HG03354 (cell line): ENCODE data around the gene SIAH1.
"Not testable (repeated sequence)": the region's sequence is repeated elsewhere in the genome, so short reads cannot be mapped to it uniquely, and the experiment has no call there.

ENCODE experiments used
- ATAC-seq: cut with Tn5 transposase; IDR thresholded peaks from one replicate; pipeline ENCODE4 v1.9.1; 2021; ENCODE audit warnings: mild to moderate bottlenecking; ENCODE audit not compliant: unreplicated experiment, poor library complexity, severe bottlenecking

SIAH1 gene

DNA sequence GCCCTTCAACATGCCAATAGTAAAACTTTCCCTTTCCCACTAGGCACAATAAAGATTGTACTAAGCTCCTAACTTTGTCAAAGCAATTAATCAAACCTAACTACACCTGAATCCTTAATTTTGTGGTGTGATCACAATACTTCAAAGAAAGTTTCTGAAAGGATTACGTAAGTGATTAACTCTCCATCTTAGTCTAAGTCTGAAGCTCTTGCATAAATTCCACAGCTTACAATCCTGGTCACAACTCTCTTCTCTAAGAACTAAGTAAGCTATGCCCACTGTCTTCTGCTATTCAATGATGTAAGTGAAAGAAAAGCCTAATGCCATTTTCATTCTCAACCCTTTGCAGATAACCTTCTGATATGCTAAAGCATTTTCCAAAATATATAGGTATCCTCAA lies 15.4 kb downstream of the SIAH1 start:
- no peak for ATAC-seq

DNA sequence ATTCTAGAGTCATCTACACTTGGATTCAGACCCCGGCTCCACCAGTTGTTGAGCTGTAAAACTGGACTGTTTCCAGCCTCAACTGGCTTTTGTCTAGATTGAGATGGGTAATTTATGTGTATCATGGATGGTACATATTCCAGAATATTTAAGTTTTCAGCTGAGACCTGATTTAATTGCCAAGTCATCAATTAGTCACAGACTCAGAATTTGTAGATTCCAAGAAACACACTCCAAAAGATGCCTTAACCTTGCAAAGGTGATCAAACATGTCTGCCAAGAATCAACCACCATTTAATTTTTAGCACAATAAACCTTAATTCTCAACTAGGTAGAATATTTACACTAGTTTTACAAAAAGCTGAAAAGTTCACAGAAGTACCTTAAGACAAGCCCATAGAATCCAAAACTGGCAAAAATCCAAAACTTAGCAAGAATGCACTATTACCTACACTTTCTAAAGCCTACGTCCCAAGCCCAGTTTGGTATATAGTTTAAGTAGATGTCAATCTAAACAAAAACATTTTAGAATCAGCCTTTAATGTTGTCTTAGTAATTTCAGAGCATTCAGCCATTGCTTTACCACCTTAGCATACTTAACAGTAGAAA lies 17.7 kb downstream of the SIAH1 start:
- no peak for ATAC-seq

DNA sequence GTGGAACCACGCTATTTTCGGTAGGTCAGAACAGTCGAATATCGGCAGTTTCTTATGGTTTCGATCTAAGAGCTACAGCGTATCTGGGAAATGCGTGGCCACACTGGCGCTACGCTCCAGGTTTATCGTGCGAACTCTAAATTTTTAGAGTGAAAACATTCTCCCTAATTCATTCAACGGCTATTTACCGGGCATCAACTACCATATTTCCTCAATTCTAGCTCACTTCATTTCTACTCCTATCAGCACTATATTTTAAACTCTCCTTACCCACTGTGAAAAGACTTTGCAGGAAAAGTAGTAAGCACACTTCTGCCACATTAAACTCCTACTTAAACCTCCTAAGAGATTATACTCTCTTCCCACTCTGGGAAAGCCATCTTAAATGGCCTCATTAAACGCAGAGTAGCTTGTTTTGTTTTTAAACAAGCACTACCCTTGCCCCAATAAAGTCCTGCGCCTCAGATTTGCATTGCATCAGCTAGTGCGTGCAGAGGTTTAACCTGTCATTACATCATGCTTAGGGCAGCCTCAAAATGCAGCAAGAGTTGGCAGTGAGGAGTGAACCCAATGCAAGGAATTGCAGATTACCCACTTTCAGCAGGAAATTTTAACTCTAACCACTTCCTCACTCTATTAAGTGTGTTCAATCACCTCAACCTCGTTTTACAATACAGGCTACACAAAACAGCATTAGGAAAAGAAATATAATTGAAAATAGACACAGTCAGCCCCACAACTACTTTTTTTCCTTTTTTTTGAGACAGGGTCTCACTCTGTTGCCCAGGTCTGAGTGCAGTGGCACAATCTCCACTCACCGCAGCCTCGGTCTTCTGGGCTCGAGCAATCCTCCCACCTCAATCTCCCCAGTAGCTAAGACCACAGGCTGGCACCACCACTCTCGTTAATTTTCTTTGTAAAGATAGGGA lies 18.8 kb downstream of the SIAH1 start:
- peak; percentile 76 for ATAC-seq

DNA sequence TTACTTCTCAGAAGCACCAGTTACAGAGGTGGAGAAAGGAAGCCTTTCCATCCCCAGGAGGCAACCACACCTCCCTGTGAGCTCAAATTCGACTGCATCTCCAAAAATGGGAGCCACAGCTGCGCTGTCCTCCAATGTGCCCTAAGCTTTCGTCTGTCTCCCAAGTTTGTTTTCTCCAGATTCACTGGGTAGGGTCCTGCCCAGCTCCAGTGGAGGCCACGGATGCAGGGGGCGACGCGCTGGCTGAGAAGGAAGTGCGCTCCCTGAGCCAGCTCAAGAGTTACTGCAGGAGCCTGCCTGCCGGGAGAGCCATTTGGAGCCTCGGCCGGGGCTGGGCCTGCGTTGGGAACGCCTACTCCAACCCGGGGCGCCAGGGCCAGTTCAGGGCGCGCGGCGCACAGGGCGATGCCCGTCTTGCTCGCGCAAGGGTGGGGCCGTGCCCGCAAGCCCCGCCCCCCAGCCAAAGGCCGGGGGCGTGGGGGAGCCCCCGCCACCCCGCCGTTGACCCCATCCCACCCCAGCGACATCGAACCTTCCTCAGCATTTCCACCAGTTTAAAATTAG lies 19.5 kb downstream of the SIAH1 start:
- ATAC-seq = peak; percentile 93

DNA sequence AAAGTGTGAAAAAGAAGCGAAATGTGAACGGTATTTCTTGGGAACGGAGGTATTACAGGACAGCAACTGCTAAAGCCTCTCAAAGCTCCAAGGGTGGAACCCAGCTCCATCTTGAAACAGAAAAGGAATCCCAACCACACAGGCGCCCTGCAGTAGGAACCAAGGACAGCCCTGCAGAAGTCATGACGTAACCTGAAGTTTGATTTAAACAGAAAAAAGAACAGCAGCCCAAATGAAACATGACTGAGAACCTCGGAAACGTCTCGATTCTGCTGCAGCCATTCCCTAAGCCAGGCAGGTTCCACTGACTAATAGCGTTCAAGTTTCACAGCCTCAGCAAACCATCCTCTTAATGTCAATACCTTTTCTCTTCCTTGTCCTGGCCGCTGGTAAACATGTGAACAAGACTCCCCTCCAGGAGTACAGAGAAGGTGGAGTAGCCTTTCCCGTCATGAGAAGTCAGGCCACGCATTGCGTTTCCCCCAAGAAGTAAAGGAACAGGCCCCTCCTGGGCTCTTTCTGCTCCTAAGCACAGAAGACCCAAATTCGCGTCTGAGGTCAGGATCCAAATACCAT lies 20.1 kb downstream of the SIAH1 start:
- no peak for ATAC-seq

DNA sequence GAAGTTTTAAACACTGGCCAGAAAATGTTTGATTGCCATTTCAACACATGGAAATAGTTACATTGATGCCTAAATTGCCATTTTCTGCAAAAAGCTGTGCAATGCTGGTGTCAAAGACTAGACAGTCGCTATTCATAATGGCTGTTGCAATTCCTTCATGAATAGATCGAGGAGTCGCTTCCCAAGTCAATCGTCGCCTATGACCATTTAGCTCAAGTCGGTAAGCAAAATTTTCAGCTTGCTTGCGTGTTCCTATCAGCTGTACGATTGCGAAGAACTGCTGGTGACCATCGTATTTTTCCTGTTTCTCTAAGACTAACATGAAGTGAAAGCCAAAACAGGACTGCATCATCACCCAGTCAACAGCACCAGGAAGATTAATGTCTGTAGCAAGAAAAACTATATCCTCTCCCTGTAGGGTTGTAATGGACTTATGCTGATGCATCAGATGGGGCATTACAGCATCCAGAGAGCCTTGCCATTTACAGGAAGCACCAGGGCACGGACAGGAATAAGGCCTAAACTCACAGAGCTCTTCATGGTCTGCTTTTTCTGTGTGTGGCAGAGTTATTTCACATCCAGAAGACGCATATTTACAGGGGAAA lies 23.6 kb downstream of the SIAH1 start:
- no peak for ATAC-seq

DNA sequence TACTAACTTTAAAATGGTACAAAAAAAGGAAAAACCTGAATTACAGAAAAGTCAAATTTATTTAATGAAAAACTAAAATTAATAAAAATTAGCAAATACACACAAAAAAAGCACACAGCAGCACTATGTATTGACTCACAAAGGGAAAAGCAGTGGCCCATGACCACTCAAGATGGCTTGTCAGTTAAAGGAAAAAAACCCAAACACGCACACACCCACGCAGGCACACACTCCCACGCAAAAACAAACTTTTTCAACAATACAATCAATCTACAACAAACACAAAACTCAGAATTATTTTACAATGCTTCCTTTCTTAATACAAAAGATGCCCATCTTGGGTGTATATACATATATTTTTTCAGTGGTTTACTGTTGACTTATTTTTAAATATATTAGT lies 24.2 kb downstream of the SIAH1 start:
- no peak for ATAC-seq

DNA sequence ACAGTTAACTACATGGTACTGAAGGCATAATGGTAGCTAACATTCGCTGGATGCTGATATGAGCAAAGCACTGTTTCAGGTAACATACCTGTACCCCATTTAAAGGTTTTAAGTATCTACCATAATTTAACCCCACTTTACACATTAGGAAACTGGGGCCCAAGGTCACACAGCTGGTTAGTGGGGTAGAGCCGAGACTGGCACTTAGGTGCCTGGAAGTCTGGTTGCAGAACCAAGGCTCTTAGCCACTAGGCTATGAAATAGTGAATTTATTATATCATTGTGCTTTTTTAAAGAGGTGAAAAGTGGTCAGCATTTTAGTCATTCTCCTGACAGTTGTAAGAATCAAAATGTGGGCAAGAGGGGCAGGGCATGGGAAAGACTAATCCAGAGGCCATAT lies 25.2 kb downstream of the SIAH1 start:
- ATAC-seq = no peak

DNA sequence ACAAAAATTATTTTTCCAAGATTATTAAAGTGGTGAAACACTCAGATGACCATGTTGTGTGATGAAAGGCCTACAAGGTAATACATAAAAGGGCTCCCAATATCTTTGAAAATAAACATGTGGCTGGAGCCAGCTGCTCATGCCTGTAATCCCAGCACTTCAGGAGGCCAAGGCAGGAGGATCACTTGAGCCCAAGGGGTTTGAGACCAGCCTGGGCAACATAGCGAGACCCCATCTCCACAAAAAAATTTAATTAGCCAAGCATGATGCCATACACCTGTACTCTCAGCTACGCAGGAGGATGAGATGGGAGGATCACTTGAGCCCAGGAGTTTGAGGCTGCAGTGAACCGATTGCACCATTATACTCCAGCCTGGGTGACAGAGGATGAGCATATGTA lies 26.8 kb downstream of the SIAH1 start:
- no peak for ATAC-seq

DNA sequence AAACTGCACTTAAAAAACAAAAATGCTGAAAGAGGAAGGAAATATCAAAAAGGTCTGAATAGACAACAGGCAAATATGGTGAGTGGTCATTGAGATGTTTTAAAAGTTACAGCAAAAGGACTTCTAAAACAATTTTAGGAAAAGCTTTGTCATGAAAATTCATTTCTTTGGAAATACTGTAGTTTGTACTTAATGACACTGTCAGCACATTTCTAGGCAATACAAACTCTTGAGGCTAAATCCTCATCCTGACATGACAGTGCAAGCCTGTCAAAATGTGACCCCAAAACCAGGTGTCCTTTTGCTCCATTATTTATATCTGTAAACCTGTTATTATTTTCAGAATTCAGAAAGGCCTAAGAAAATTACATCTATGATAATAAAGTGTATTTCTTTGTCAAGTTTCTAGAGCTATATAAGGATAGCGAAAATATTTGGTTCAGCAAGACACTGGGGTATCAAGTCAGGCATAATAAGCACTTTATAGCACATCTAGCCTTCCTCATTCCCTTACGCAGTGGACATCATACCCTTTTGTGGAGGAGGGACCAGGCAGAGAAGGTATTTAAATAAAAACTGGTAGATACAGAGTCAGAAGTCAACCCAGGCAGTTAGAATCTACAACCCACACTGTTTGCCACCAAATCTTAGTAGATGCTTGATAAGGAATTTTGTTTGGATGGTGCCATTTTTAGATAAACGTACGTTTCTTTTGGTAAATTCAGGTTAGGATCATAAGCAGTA lies 28.4 kb downstream of the SIAH1 start:
- no peak for ATAC-seq

DNA sequence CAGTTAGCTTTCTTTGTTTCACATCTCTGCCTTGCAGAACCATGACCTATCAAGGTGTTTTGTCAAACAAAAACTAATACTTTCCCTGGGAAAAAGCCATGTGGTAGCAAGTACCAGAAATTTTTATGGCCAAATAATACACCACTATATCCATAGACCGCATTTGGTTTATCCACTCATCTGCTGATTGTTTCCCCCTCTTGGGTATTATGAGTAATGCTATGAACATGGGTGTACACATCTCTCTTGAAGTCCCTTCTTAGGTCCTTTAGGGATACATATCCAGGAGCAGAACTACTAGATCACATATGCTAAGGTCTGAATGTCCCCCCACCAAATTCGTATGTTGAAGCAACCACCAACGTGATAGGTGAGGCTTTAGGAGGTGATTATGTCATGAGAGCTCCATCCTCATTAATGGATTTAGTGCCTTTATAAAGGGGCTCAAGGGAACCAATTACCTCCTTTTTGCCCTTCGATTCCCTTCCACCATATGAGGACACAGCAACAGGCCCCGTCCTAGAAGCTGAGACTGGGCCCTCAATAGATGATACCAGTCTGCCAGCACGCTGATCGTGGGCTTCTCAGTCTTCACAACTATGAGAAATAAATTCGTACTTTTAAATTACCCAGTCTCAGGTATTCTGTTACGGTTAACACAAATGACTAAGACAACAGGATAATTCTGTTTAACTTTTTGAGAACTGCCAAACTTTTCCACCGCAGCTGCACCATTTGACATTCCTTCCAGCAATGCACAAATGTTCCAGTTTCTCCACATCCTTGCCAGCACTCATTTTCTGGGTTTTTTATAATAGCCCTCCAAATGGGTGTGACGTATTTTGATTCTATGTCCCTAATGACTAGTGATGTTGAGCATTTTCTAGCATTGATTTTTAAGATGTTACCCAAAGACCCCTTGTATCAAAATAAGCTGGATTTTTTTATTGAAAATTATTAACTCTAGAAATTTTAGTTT lies 30.0 kb downstream of the SIAH1 start:
- ATAC-seq = no peak

DNA sequence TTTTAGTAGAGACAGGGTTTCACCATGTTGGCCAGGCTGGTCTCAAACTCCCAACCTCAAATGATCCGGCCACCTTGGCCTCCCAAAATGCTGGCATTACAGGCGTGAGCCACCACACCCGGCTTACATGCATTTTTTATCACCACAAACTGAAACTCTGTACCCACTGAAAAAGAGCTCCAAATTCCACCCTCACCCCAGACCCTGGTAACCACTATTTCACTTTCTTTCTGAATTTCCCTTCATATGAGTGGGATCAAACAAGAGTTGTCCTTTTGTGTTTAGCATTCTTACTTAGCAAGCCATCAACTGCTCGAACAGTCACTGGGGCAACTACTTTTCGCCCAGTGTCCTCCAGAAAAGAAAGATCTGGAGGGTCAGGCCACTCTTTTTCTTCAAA lies 30.8 kb downstream of the SIAH1 start:
- not testable (repeated sequence) for ATAC-seq

DNA sequence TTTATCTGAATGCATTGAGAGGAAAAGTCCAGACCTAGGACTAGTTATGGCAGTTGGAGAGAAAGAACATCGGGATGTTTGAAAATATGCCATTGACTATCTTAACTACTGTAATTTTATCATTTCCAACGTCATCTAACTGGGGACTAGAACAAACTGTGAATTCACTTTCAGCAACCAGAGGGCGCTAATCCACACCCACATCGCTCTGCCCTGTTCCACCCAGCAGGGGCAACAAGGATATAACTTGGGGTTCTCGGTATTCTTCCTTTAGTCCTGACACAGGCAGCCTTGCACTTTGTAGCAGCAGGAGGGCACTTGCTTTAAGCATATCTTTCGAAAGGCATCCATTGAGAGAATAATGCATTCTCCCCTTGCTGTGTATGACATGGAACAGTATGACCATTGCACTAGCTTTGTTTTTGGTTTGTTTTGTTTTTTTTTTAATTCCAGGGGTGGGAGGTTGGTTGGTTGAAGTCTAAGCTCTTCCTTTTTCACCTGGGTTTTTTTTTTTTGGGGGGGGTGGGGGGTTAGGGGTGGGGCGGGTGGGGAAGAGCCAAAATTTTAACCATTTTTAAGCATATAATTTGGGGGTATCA lies 31.5 kb downstream of the SIAH1 start:
- peak; percentile 90 for ATAC-seq

DNA sequence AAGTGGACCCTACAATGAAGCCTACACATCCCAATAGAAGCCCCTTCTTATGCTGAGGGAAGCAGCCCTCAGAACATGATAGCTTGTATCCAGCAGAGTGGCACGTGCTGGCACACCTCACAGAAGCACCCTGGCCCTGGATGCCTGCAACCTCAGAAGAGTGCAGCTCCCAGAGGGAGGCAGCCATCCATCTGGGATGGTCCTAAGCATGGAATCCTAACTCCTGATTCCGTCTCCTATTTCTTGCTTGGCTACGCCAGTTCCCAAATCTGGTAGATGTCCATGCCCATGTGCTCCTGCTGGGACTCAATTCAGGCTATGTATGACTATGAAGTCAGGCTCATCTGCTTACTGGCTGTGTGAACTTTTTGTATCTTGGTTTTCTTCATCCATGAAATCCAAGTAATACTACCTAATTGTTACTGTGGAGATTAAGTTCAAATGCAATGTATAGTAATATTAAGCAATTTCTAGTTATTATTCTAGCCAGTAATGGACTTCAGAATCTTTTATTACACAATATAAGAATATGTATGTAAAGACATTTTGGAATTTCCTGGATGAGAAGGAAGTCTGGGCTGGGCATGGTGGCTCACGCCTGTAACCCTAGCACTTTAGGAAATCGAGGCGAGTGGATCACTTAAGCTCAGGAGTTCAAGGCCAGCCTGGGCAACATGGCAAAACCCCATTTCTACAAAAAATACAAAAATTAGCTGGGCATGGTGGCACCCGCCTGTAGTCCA lies 32.4 kb downstream of the SIAH1 start:
- no peak for ATAC-seq

DNA sequence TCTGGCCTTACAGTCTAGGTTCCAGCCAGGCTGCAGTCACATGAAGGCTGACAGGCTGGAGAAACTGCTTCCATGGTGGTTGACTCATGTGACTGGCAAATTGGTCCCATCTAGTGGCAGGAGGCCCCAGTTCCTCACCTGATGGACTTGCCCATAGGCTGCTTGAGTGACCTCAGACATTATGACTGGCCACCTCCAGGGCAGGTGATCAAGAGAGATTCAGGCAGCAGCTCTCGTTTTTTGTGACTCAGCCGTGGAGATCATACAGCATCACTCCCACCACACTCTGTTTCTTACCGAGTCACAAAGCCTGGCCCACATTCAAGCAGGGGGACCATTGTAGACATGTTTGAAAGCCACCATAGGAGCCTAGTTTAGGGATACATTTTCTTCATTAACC lies 34.5 kb downstream of the SIAH1 start:
- ATAC-seq = no peak

DNA sequence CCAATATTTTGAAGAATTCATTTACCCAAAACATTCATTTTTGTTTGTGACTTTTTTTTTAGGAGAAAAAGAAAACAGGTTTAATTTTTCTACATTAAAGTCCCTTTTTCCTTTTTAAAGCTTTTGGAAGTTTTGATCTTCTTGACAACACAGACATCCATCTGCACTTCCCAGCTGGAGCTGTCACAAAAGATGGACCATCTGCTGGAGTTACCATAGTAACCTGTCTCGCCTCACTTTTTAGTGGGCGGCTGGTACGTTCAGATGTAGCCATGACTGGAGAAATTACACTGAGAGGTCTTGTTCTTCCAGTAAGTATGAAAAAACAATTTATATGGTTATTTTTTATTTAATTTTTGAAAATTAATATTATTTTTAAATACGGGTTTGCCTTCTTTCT lies 37.2 kb downstream of the SIAH1 start:
- ATAC-seq = no peak

DNA sequence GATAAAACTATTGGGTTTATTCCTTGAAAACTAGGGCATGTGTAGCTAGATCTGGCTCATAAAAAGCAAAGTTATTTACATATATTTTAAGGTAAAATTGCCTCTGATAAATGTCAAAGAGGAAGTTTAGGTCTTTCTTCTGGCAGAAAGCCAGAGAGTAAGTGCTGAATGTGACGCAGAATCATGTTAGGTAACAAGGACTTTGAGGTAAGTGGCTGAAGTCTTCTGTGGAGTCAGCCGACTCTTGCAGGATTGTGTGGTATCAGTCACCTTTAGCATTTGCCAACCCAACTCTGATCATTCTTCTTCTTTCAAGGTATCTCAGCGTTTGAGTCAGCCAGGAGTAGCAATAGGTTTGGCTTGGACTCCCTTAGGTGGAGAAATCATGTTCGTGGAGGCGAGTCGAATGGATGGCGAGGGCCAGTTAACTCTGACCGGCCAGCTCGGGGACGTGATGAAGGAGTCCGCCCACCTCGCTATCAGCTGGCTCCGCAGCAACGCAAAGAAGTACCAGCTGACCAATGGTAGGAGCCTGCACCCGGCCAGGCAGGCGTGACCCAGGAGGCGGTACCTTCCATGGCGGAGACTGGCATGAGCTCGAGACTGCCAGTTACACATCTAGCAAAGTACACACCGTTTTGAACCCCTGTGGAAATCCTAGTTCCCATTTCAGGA lies 37.9 kb downstream of the SIAH1 start:
- no peak for ATAC-seq
